NCI-H345 treated with DMSO at 0.1 percent for 48 hours (cell line): Measurements from ENCODE around the gene TUBGCP6.
"Not testable (repeated sequence)": the region's sequence is repeated elsewhere in the genome, so short reads cannot be mapped to it uniquely, and the experiment has no call there.

Source experiments
- DNase-seq: peaks from one replicate; lab custom pipeline; 2025; ENCODE audit not compliant: unreplicated experiment; lab: John Stamatoyannopoulos, UW

Gene TUBGCP6

DNA sequence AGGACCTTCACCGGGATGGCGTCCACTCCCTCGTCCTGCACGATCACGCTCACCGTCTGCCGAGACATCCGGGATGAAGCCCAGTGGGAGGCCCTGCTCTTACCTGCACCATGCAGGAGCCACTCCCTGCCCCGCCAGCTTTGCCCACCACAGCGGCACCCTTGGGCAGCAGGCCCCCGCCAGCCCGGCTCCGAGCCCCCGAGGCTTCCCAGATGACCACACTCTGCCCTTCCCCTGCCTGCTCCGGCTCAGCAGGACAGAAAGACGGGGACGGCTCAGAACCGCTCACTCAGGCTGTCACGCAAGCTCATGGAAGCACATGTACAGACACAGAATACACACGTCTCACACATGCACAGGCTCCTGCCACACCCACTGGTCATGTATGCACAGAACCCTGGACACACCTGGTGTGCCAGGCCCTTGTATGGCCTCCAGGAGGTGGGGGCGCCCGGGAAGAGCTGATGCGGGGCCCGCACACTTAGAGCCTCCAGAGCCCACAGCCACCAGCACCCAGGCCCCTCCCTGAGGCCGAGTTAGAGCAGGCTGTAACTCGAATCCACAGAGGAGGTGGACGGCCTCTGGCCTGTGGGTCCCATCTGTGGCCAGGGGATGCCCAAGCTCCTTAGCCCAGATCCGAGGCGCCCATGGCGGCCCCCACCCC, 34.3 kb upstream of the TUBGCP6 start:
- no peak for DNase-seq

DNA sequence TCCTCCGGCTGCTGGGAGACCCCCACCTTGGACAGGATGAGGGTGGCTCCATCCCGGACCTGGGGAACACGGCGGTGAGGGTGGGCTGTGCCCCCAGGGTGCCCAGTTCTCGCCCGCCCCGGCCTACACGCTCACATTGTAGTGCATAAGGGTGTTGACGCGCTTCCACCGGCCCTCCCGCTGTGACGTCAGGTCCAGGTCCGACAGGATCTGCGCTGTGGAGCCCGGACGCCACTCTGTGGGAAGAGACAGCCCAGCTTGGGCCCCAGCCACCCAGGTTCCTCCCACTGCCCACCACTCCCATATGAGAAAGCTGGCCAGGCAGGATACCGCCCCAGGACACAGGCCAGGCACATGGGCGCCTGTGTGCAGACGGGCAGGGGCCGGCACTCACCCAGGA, 33.6 kb upstream of the TUBGCP6 start:
- no peak for DNase-seq

DNA sequence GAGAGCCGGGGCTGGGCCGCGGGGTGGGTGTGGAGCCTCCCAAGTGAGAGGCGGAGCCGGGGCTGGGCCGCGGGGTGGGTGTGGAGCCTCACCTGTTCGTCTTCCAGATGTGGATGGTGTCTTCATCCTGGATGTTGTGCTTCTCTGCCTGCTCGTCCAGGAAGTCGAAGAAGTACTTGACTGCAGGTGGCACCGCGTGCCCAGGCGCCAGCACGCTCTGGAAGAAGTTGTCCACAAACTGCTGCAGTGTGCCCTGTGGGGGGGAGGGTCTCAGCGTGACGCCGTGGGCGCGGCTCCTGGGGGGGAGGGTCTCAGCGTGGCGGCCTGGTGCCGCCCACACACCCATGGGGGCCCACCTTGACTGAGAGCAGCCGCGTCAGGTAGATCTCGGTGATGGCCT, 32.9 kb upstream of the TUBGCP6 start:
- no peak for DNase-seq

DNA sequence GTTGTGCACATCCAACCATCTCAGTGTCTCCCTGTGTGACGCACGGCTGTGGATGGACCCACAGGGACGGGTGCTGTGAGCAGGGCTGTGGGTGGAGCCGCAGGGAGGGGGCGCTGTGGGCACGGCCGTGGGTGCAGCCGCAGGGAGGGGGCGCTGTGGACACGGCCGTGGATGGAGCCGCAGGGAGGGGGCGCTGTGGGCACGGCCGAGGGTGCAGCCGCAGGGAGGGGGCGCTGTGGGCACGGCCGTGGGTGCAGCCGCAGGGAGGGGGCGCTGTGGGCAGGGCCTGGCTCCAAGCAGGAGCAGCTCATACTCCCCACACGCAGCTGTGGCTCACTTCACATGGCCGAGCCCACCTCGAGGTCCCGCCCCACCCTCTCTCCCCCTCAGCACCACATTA, 31.3 kb upstream of the TUBGCP6 start:
- no peak for DNase-seq

DNA sequence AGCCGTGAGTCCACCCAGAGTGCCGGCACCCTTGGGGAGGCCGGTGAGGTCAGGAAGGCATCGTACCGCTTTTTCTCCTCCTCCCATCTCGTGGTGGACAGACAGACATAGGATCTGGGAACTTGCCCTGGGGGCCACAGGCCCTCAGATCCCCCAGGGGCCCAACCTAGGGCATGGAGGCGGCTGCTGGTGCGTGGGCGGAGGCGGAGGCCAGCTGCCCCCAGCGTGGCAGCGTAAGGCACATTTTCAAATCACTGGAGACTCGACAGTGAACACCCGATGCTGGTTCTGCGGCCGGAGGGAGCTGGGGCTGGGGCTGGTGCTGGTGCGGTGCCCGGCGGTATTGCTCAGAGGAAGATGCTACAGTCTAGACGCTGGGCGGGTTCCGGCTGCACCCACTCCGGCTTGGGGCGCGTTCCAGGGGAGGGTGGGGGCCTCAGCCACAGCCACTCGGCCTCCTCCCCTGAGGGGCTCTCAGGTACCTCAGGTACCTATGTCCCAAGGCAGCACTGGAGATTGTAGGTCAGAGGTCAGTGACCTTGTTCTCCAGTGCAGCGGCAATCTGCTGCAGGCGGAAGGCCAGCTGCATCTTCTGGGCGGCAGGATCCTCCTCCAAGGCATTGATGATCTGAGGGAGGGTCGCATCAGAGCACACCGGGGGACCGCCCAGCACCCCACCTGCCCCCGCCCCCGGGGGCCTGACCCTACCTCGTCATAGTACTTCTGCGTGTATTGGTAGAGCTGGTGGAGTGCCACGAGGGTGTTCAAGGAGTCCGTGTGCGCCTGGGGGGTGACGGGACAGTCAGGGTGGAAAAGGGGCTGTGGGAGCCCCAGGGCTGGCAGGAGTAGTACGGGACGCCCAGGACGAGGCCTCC, 30.6 kb upstream of the TUBGCP6 start:
- DNase-seq: no peak

DNA sequence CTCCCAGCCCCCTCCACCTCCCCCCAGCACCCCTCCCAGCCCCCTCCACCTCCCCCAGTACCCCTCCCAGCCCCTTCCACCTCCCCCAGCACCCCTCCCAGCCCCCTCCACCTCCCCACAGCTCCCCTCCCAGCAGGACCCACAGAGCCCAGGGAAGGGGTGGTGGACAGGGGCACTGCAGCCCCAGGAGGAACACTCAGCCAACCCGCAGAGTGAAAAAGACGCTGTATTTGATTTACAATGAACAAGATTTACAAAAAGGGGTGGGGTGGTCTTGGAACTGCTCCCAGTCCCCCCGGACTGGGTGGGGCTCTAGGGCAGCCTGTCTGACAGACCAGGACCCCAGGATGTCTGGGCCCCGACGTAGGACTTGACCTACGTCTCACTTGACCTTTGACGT, 29.9 kb upstream of the TUBGCP6 start:
- no peak for DNase-seq

DNA sequence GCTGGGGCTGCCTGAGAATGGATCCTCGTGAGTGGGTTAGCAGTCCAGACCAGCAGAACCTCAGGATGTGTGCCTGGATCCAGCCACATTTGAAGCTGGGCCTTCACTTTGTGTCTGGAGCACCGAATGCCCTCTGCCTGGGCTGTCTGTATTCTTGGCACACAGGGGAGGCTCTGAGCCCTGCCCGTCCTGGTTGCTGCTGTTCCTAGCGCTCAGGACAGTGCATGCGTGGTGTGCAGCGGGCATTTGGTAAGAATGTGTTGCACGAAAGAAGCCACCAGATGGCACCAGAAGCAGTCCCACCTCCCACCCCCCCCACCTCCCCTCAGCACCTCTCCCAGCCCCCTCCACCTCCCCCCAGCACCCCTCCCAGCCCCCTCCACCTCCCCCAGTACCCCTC, 29.5 kb upstream of the TUBGCP6 start:
- no peak for DNase-seq

DNA sequence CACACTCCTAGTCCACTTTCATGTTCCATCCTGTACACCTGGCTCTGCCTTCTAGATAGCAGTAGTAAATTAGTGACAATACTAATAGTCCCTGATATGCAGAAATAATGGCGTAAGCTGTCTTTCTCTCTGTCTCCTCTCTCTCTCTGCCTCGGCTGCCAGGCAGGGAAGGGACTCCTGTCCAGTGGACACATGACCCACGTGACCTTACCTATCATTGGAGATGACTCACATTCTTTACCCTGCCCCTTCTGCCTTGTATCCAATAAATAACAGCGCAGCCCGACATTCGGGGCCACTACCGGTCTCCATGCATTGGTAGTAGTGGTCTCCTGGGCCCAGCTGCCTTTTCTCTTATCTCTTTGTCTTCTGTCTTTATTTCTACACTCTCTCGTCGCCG, 29.0 kb upstream of the TUBGCP6 start:
- not testable (repeated sequence) for DNase-seq

DNA sequence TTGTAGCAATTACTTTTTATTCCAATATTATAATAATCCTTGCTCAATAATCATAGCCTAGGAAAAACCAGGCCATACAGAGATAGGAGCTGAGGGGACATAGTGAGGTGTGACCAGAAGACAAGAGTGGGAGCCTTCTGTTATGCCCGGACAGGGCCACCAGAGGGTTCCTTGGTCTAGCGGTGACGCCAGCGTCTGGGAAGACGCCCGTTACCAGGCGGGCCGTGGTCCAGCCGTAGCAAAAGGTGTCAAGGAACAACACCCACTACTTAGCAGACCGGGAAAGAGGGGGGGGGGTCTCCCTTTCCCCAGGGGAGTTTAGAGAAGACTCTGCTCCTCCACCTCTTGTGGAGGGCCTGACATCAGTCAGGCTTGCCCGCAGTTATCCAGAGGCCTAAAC, 28.5 kb upstream of the TUBGCP6 start:
- not testable (repeated sequence) for DNase-seq

DNA sequence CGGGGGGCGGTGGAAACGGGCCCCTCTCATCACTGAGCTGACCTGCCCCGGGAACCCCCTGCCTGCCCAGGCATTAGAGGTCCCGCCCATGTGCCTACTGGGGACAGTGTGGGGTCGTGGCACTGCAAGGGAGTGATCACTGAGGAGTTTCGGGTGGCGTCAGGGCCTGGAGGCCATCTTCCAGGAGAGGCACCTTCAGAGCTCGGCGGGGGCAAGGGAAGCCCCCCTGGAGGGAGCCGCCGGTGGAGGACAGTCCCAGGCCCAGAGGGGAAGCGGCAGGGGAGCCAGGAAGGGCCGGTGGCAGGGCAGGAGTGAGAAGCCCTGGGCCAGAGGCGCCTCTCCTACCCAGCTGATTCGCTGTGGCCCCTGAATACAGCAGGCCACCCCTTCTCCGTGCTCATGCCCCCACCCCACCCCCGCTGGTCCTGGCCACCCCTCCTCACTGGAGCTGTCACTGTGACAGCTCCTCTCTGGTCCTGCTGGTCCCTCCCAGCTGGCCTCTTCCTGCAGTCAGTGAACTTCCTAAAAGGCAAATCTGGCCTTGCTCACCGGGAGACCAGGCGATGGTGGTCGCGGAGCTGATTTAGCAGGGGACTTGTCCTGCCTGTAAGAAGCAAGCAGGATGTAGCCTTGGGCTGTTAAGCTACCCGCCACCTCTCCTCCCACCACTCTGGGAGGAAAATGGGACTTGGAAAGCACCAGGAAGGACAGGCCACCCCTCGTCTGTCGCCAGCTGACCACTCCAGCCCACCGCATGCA, 27.4 kb upstream of the TUBGCP6 start:
- DNase-seq: no peak

DNA sequence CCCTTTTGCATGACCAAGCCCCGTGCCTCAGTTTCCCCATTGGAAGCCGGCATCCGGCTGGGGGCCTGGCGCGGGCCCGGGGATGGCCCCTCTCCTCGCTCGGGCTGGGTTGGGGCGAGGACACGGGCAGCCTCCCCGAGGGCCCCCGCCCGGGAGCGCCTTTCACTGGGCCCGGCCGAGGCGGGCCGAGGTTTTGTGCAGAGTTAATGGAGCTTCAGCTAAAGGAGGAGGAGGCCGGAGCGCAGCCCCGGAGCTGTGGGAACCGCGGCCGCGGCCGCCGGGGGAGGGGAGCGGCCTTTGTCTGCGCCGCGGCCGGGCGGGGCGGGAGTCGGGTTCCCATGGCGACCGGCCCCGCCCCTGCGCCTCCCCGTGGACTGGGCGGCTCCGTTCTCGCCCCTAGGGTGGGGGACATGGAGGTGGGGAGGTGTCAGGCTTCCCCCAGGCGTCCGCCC, 26.7 kb upstream of the TUBGCP6 start:
- no peak for DNase-seq

DNA sequence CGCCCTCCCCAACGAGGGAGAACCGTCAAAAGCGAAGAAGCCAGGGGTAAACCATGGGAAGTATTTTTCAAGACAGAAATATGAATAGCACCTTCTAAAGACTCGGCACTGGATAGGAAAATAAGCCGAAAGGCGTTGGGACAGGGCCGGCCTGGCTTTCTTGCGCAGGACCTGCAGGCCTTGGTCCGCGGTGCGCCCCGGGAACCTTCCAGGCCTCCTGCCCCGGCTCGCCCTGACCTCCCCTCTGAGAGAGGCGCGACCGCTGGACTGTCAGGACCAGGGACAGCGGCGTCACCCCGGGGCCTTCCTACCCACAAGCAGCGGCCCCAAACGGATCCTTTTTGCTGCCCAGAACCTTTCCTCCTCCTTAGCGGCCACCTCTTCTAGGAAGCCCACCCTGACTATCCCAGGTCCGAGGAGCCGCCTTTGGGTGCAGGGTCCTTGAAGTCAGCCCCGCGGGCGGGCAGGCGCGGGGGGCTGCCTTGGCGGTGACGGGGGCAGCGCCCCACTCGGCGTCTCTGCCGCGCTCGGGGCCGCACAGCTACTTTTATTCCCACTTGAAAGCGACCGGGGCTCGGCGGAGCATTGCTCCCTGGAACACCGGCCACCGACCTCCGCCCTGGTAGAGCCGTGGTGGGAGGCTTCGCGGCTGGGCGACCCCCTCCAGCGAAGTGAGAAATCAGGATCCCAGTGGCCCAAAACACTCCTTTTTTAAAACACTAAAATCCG, 26.0 kb upstream of the TUBGCP6 start:
- DNase-seq: no peak

DNA sequence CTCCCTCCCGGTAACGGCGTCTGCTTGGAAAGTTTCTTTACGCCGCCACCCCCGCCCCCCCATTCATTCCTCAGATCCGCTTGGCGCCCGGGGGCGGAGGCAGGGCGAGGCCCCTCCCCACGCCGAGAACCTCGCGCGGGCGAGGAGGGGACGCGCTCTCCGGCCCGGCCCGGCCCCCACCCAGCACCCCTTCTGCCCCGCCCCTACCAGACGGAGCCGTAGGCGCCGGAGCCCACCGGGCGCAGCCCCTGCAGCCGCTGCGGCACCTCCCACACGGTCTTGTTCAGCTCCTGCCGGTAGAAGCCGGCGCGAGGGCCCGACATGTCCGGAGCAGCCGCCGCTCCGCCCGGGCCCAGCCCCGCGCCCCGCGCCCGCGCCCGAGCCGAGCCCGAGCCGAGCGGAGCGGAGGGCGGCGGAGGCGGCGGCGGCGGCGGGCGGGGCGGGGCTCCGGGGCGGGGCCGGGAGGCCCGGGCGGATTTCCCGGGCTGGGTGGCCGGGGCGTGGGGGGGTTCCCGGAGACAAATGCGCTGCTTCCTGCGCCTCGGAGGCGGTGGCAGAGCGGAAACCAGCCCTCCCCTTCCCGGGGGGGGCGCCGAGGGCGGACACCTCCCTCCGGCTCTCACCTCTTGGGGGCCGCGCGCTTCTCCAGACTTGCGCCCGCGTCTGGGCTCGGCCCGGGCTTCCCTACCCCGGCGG, 25.3 kb upstream of the TUBGCP6 start, which contains the start of gene MAPK11:
TSS of gene MAPK11 (minus strand) at position 411 of the 696 bp plus-strand sequence. CDS start at position 323, 88 bp downstream.
- no peak for DNase-seq

DNA sequence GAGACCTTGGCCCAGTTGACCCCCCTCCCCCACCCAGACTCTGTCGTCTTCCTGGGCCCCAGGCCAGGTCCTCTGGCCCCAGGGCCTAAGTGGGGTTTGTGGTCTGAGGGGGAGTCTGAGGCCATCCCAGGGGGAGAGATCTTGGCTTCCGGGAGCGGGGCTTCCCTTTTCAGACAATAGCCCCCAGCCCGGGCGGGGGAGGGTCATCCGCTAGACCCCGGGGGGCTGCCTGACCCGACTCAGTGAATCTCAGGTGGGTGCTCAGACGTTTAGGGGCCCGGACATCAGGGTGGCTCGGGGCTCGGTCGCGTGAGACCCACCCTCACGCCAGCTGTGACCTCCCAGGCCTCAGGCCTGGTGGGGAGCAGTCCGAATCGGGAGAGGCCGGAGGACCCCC, 24.7 kb upstream of the TUBGCP6 start:
- no peak for DNase-seq

DNA sequence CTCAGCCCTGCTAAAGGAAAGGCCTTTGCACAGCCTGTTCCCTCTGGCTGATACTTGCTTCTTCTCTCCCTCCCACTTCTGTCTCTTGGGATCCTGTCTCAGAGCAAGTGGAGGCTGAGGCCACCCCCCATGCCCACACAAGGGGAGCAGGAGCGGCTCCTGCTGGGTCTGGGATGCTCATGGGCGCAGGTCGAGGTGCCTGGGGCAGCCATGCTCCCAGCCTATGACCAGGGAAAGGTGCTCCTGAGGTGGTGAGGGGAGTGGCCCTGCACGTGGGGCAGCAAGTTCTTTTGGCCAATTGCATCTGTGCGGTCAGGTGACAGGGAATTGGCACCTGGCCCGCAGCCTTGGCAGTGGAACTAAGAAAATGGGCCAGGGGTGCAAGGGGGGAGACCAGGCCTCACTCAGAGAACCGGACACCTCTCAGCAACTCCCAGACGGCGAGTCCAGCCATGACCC, 23.9 kb upstream of the TUBGCP6 start:
- no peak for DNase-seq

DNA sequence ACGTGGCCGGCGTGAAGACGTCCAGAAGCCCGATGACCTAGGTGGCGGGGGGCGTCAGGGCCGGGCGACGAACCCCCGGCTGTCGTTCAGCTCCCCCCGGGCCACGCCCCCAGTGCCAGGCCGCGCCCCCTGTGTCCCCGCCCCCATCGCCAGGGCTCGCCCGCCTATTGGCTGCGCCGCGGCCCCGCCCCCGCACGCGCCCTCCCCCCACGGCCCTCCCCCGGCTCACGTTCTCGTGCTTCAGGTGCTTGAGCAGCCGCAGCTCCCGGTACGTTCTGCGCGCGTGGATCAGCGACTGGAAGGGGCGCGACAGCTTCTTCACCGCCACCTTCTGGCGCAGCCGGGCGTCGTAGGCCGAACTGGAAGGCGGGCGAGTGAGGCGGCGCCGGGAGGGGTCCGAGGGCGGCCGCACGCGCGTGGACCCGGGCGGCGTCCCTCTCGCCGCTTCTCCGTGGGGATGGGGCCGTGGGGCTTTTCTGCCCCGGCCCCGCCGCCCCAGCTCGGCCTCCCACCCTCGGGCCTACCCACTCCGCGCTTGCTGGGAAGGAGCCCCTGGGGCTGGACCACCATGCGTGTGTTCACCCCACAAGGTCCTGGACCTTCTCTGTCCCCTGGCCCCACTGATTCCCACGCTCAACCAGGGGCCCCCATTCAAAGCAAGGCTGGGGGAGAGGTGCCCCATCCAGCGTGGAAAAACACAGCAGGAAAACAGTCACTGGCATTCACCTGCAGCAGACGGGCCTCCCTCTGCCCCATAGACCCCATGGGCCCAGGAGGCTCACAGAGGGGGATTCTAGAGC, 23.0 kb upstream of the TUBGCP6 start:
- DNase-seq: no peak

DNA sequence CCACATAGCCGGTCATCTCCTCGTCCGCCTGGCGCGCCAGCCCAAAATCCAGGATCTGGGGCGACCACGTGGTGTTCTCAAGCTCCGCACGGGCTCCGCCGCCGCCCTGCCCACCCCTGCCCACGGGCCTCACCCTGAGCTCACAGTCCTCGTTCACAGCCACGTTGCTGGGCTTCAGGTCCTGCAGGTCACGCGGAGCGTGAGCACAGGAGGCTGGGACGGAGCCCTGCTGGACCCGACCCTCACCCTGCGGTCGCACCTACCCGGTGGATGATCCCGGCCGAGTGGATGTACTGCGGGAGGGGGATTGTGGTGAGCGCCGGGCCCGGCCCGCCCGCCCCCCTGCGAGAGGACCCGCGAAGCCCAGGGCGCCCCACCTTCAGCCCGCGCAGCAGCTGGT, 22.2 kb upstream of the TUBGCP6 start:
- no peak for DNase-seq

DNA sequence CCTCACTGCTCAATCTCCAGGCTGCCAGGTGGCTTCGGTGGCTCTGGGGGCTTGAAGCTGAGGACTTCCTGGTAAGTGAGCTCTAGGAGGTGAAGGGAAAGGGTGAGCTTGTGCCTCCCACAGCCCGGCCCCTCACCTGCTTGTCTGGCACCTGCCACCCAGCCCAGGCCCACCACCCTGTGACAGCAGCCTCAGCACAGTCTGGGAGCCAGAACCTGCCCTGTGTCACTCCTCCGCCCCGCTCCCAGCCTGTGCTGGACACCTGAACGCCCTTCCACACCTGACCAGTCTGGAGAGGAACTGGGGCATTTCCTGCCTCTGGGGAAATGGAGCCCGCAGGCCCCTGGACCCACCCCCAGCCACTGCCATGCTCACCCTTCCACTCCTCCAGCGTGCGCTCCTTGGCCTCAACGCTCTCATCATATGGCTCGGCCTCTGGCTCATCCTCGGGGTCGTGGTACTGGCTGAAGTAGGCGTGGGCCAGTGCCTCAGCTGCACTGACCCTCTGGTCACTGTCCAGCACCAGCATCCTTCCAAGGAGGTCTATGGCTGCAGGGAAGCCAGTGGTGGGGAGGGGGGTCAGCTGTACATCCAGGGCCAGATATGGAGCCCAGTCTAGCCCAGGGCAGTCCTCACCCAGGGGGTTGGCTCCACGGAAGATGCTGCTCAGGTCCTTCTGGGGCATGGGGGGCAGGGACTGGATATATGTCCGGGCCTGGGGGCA, 20.3 kb upstream of the TUBGCP6 start:
- no peak for DNase-seq
